GM12864 (cell line): ENCODE measurements around the gene ACVR2A.

Source experiments
- DNase-seq: peaks from one replicate; pipeline ENCODE4 v3.0.0-alpha.2; 2011; ENCODE audit warnings: low read depth
- H3K4me3 ChIP-seq: 2 replicates; pipeline ENCODE4 v1.5.1; 2011; ENCODE audit warnings: mild to moderate bottlenecking, low read depth, low read length, control low read depth
- TF ChIP-seq, protein P1 (sequence below): IDR thresholded peaks from 2 replicates; pipeline ENCODE4 v1.5.1; 2011; ENCODE audit warnings: low read depth, mild to moderate bottlenecking, moderate library complexity, low read length, control low read depth, inconsistent platforms; ENCODE audit errors: missing control alignments

Gene ACVR2A

GRCh38 chr2:147855316-147855715 is 10.5 kb downstream of the ACVR2A start:
- no peak for DNase-seq
- H3K4me3 ChIP-seq = no peak overlapping the region
- TF ChIP-seq, protein P1, sequence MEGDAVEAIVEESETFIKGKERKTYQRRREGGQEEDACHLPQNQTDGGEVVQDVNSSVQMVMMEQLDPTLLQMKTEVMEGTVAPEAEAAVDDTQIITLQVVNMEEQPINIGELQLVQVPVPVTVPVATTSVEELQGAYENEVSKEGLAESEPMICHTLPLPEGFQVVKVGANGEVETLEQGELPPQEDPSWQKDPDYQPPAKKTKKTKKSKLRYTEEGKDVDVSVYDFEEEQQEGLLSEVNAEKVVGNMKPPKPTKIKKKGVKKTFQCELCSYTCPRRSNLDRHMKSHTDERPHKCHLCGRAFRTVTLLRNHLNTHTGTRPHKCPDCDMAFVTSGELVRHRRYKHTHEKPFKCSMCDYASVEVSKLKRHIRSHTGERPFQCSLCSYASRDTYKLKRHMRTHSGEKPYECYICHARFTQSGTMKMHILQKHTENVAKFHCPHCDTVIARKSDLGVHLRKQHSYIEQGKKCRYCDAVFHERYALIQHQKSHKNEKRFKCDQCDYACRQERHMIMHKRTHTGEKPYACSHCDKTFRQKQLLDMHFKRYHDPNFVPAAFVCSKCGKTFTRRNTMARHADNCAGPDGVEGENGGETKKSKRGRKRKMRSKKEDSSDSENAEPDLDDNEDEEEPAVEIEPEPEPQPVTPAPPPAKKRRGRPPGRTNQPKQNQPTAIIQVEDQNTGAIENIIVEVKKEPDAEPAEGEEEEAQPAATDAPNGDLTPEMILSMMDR = no peak

- H3K4me3 ChIP-seq = no peak overlapping the region
- TF ChIP-seq, protein P1 = no peak
- no peak for DNase-seq
These were observed 11.1 kb downstream of the ACVR2A start for GRCh38 chr2:147855977-147856376.

GRCh38 chr2:147860009-147860408 is 15.2 kb downstream of the ACVR2A start:
- no peak for DNase-seq
- no peak overlapping the region for H3K4me3 ChIP-seq
- TF ChIP-seq, protein P1 = no peak

- TF ChIP-seq, protein P1 = no peak
- no peak for DNase-seq
- no peak overlapping the region for H3K4me3 ChIP-seq
These were observed 18.2 kb downstream of the ACVR2A start for GRCh38 chr2:147862859-147863516.

DNA sequence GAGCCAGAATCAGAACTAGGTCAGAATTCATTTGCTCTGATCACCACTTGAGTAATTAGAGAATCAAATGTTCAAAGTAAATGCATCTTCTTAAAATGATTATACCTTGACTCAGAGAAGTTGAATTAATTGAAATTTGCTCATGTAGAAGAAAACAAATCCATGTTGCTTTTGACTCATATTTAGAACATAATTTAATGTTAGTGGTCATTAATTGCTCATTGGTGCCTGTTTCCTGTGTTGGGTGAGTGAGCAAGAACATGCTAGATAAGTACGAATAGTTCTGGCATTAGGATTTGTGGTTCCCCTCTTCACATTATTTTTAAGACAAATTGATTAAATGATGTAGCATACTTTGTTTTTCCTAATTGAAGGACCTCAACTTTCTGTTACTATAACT is 19.0 kb downstream of the ACVR2A start:
- DNase-seq = no peak
- TF ChIP-seq, protein P1 = no peak
- H3K4me3 ChIP-seq = no peak overlapping the region

- DNase-seq = no peak
- TF ChIP-seq, protein P1 = no peak
- H3K4me3 ChIP-seq = no peak overlapping the region
These were observed 20.7 kb downstream of the ACVR2A start for GRCh38 chr2:147865560-147865959.

DNA sequence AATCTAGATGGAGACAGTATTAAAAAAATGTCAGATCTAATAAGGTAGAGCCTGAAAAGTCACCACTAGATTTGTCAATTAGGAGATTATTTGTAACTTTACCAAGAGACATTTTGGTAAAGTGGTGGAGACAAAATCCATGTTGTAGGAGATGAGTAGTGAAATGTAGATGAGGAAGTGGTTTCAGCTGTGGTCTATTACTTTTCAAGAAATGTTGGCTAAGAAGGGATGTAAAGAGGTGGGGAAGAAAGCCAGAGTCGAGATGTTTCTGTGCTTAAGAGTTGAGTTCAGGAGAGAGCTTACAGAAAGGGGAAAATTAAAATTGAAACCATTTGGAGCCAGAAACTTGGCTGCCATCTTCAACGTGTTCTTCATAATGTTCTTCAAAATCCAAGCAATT is 22.2 kb downstream of the ACVR2A start:
- no peak for DNase-seq
- TF ChIP-seq, protein P1 = no peak
- no peak overlapping the region for H3K4me3 ChIP-seq
